SK-N-SH treated with all-trans-retinoic acid at 6 μM for 48 hours (cell line): ENCODE measurements around the gene WASHC4.

ENCODE experiments used
- CSDC2 ChIP-seq: fragments of 250-450 bp; sonication (Bioruptor Pico); IDR thresholded peaks from 2 replicates; pipeline ENCODE4 v1.5.0; 2020; ENCODE audit warnings: mild to moderate bottlenecking, moderate library complexity
- CSRNP3 ChIP-seq: fragments of 250-450 bp; sonication (Bioruptor Pico); IDR thresholded peaks from 2 replicates; pipeline ENCODE4 v1.5.1; 2021; ENCODE audit warnings: mild to moderate bottlenecking, moderate library complexity
- OSR1 ChIP-seq: fragments of 250-450 bp; sonication (Bioruptor Pico); IDR thresholded peaks from 2 replicates; pipeline ENCODE4 v1.8.0; 2022; ENCODE audit warnings: moderate library complexity, mild to moderate bottlenecking, inconsistent platforms
- PATZ1 ChIP-seq: fragments of 250-450 bp; sonication (Bioruptor Pico); IDR thresholded peaks from 2 replicates; pipeline ENCODE4 v1.8.0; 2020; ENCODE audit warnings: mild to moderate bottlenecking, moderate library complexity, borderline replicate concordance
- RARB ChIP-seq: fragments of 250-450 bp; sonication (Bioruptor Pico); IDR thresholded peaks from 2 replicates; pipeline ENCODE4 v1.8.0; 2021; ENCODE audit warnings: mild to moderate bottlenecking, moderate library complexity
- ZFP3 ChIP-seq: fragments of 250-450 bp; sonication (Bioruptor Pico); IDR thresholded peaks from 2 replicates; pipeline ENCODE4 v1.5.0; 2020; ENCODE audit warnings: mild to moderate bottlenecking, moderate library complexity
- ZFP30 ChIP-seq: fragments of 450-650 bp; formaldehyde crosslinking; IDR thresholded peaks from 2 replicates; pipeline ENCODE4 v1.5.0; 2022; ENCODE audit warnings: mild to moderate bottlenecking, moderate library complexity

- TF ChIP-seq OSR1 = no peak
- TF ChIP-seq CSRNP3 (CRISPR knock-in tag) = no peak
- TF ChIP-seq PATZ1 (CRISPR knock-in tag) = no peak
- TF ChIP-seq RARB = no peak
- TF ChIP-seq ZFP30 (CRISPR knock-in tag) = no peak
- no peak for TF ChIP-seq CSDC2 (CRISPR knock-in tag)
- TF ChIP-seq ZFP3 = no peak
Measured at GRCh38 chr12:105167346-105167745, 59.8 kb downstream of the WASHC4 start.
